Thyroid gland (tissue), 4 donors: ENCODE data around the gene TMEM161A.

Experiments
- CTCF ChIP-seq, 6 experiments: fragments of 200-600 bp in 3 of 6; fragments of 450-650 bp in 3 of 6; sonication (generic) in 3 of 6; IDR thresholded peaks; one replicate each; pipeline ENCODE4 v1.5.1; 2016 to 2019; ENCODE audit warnings: antibody characterized with exemption in 6 of 6, mild to moderate bottlenecking in 2 of 6, inconsistent platforms in 1 of 6, moderate library complexity in 1 of 6
- POLR2A ChIP-seq, 2 donors: fragments of 450-650 bp; IDR thresholded peaks; one replicate each; pipeline ENCODE4 v1.6.1; 2017; ENCODE audit warnings: antibody characterized with exemption in 2 of 2, mild to moderate bottlenecking in 2 of 2, moderate library complexity in 1 of 2

- TF ChIP-seq POLR2A (IDR thresholded peaks at IDR 0.05) = no peak
- no peak for TF ChIP-seq CTCF (IDR thresholded peaks at IDR 0.05)
These were observed 32.0 kb upstream of the TMEM161A start, which contains the start of gene MEF2B for GRCh38 chr19:19170053-19170872.
